RPMI8226 (cell line): ENCODE results near the gene LILRB5.
"Not testable (repeated sequence)": the region's sequence is repeated elsewhere in the genome, so short reads cannot be mapped to it uniquely, and the experiment has no call there.

Source experiments
- DNase-seq: peaks from one replicate; pipeline ENCODE4 v3.0.0-alpha.2; 2015

LILRB5 gene

GRCh38 chr19:54240372-54241336 lies 16.4 kb downstream of the LILRB5 start:
- DNase-seq, result not testable (repeated sequence)

DNA sequence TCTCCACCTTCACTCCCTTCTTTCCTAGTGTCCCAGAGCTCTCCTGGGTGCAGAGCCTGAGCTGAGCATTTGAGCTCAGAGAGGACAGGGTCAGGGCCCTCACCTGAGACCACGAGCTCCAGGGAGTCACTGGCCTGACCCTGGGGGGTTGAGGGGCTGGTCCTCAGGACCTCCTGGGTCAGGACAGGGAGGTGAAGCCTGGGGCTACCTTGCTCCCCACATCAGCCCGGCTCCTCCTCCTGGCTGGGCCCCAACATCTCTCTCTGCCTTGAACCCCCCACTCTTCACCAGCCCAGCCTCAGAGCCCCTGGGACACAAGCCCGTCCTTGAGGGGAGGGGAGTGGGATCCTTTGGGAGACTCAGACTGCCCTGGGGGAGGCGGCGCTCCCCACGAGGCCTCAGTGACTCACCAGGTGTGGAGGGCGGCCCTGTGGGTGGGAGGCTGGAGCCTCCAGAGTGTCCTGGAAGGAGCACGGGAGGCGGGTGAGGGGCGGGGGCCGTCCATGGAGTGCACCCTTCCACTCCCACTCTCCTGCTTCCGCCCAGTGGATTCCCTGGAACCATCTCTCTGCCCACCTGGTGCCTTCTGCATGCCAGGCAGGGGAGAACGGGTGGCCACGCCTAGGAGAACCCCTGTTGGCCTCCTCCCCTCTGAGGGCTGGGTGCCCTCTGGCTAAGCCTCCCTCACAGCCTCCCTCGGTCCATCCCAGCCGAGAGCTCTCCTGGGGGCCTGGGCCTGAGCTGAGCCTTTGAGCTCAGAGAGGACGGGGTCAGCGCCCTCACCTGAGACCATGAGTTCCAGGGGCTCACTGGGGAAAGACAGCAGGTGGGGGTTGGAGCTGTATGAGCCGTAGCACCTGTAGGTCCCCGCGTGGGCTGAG lies 17.3 kb downstream of the LILRB5 start:
- not testable (repeated sequence) for DNase-seq

DNA sequence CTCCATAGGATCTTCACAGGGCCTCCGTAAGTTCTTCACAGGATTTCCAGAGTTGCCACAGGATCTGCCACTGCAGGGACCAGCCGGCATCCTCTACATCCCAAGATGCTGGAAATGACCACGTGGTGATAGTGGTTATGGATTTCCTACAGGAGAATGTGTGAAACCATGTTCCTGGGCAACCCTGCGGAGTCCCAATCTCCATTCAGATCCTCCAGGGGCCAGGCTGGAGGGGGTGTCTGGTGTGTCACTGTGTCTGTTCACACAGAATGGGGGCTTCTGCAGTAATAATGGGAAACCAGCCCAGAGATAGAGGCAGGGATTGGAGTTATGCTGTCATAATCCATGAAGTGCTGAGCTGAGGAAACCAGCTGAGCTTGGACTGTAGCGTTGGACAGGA lies 23.1 kb downstream of the LILRB5 start:
- no peak for DNase-seq

GRCh38 chr19:54231077-54231931 lies 25.8 kb downstream of the LILRB5 start:
- peak; percentile 86 for DNase-seq

DNA sequence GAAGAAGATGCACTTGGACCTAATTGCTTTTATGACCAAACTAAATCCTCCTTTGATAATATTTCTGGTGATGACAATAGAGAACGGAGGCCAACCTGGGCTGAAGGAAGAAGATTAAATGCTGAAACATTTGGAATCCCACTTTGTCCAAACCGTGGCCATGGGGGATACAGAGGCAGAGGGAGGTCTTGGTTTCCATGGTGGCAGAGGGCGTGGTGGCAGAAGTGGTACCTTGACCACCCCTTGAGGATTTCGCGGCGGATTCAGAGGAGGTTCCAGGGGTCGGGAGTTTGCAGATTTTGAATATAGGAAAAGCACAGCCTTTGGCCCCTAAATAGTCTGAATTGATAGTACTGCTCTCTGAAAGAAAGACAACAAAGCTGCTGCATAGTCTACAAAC lies 27.0 kb downstream of the LILRB5 start:
- no peak for DNase-seq

- no peak for DNase-seq
Measured at GRCh38 chr19:54229146-54229545, 27.9 kb downstream of the LILRB5 start.

DNA sequence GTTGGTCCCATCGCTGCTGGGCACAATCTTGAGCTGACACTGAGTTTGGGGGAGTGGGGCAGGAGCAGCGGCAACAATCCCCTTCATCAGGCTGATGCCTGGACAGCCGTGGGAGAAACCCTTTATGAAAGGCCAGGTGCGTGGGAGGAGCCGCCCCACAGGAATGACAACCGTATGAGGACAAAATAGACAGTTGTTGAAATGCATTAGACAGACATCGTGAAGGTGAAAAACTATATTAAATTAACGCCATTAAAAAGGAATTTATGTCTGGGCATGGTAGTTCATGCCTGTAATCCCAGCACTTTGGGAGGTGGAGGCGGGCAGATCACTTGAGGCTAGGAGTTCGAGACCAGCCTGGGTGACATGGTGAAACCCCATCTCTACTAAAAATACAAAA lies 32.5 kb downstream of the LILRB5 start:
- not testable (repeated sequence) for DNase-seq

DNA sequence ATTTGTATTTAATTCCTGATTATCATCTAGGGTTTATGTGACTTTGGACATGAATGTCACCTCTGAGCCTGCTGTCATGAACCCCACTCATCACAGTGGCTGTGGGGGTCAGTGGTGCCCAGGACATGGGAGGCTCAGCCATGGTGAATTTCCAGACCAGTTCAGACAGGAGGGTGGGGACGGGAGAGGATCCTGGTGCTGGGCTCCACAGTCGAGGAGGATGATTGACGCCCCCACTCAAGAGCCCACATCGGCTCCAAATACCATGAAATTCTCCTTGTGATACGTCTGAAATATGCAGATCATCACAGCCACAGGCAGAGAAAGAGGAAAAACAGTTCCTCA lies 33.2 kb downstream of the LILRB5 start:
- not testable (repeated sequence) for DNase-seq

DNA sequence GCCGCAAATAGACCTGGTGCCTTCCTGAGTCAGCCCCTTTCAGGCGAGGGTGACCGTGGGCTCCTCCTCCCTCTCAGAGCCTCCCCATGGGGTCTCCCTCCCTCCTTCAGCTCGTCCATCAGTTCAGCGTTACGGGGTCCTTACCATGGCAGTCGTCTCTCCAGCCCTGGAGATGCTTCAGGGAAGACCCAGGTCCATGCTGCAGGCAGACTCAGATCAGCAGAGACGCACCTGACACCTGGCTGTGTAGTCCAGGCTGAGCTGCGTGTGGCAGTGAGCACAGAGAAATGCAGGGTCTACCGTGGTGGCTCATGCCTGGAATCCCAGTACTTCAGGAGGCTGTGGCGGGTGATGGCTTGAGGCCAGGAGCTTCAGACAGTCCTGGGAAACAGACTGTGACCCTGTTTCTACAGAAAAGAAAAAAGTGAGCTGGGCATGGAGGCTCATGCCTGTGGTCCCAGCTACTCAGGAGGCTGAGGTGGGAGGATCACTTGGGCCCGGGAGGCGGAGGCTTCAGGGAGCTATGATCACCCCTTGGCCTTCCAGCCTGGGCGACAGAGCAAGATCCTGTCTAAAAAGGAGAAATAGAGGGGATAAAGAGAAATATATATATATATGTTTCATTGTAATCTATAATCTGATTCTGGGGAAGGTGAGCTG lies 33.7 kb downstream of the LILRB5 start:
- DNase-seq, result not testable (repeated sequence)

DNA sequence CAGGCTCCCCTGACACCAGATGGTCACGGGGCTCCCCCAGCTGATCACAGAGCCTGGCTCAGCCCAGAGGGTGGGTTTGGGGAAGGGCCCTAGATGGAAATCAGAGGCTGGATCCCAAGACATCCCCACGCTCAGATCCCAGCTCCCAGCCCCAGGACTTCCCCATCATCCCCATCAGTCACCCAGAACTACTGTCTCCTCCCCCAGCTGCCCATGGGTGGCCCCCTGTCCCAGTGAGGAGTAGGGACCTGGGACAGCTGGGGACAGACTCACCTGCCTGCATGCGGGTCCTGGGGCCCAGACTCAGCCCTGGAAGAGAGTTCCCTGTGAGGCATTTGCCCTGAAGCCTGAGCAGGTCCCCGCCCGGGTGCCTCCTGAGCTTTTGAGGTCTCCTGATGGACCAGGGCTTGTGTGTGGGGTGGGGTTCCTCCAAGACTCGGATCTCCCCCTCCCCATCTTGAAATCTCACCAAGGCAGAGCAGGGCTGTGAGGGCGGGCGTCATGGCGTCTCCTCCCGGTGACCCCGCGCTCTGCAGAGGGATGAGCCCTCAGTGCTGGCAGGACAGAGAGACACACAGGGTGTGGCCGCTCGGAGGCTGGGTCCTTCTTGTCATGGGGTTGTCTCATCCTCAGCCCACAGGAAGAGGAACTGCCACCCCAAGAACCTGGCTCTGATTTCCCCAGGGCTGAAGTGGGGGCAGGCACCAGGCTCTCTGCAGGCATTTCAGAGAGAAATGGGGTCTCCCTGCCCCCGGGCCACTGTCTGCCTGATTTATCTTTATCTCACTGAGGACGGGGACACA lies 34.4 kb downstream of the LILRB5 start, which contains the start of gene LILRB3:
TSS of gene LILRB3 (minus strand) at position 534 of the 803 bp plus-strand sequence. CDS start at position 503, 31 bp downstream.
- not testable (repeated sequence) for DNase-seq

DNA sequence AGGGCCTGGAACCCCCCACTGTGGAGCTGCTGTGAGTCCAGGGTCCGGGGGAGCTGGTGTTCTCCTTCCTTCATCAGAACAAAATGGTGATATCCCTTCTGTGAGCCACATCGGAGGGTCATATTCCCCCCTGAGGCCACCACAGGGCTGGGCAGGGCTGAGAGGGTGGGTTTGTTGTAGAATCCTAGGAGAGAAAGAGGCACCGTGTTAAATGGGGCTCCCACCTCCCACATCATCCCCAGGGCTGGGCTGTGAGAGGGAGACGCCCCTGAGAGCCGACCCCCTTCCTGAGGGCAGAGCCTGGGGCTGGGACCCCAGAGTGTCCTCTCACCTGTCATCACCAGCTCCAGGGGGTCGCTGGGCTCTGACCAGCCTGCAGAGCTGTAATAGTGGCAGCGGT lies 35.1 kb downstream of the LILRB5 start:
- not testable (repeated sequence) for DNase-seq

DNA sequence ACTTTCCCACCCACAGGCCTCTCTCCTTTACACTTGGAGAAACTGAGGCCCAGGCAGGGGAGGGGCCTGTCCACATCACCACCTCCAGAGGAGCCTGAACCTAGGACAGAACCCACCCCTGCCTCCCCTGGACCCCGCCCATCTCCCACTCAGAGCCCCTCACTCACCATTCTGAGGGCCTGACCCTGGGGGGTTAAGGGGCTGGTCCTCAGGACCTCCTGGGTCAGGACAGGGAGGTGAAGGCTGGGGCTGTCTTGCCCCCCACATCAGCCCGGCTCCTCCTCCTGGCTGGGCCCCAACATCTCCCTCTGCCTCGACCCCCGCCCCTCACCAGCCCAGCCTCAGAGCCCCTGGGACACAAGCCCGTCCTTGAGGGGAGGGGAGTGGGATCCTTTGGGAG lies 37.4 kb downstream of the LILRB5 start:
- not testable (repeated sequence) for DNase-seq

DNA sequence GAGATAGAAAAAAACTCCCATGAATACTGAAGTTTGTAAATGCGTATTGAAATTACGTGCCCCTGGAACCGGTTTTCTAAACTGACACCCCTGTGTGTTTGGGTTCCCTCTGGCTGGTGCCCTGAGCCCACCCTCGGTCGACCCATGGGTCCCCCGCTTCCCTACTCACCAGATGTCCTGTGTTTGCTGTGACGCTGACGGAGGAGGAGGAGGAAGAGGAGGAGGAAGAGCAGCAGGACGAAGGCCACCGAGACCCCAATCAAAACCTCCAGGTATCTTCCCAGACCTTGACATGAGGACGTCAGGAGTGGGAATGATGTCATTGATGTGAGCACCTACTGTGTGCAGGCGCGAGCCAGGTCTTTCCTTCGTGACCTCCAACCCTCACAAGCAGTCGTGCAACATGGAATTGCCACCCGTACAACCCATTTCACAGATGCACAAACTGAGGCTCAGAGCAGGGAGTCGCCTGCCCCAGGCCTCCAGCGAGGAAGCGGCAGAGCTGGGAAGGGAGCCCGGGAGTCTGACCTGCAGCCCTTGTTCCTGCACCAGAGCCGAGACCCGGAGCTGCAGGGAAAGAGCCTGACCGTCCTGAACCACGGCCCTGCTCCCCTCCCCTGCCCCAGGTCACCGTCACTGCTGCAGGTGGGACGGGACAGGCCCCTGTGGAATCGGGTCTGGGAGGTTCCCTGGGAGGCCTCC lies 38.0 kb downstream of the LILRB5 start:
- DNase-seq, result no peak

DNA sequence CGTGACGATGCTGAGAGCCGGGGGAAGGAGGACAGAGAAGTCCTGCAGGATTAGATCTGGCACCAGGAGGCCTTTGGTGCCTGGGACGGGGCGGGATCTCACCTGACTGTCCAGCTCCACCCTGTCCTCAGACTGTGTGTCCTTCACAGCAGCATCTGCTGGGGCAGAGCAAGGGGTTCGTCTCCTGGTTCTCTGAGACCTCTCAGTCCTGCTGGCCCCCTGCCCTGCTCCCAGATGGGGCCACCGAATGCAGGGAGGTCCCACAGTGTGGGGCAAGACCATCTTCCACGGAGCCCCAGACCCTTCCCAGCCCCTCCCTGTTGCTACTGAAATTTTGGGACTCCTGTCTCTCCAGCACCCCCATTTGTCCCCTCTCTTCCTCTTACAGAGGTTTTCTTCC lies 38.8 kb downstream of the LILRB5 start:
- DNase-seq, result no peak

- DNase-seq, result not testable (repeated sequence)
Measured at GRCh38 chr19:54217517-54218247, 39.4 kb downstream of the LILRB5 start.

- no peak for DNase-seq
Measured at GRCh38 chr19:54216869-54217268, 40.2 kb downstream of the LILRB5 start.

DNA sequence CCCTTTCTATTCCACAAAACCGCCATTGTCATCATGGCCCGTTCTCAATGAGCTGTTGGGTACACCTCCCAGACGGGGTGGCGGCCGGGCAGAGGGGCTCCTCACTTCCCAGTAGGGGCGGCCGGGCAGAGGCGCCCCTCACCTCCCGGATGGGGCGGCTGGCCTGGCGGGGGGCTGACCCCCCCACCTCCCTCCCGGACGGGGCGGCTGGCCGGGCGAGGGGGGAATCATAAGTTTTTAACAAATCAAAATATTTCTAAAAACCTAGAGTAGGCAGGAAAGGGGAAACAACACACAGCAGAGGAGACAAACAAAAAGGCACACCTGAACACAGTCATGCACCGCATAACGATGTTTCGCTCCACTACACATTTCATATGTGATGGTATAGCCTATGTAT lies 42.3 kb downstream of the LILRB5 start:
- not testable (repeated sequence) for DNase-seq

- not testable (repeated sequence) for DNase-seq
Measured at GRCh38 chr19:54214217-54214616, 42.9 kb downstream of the LILRB5 start.

DNA sequence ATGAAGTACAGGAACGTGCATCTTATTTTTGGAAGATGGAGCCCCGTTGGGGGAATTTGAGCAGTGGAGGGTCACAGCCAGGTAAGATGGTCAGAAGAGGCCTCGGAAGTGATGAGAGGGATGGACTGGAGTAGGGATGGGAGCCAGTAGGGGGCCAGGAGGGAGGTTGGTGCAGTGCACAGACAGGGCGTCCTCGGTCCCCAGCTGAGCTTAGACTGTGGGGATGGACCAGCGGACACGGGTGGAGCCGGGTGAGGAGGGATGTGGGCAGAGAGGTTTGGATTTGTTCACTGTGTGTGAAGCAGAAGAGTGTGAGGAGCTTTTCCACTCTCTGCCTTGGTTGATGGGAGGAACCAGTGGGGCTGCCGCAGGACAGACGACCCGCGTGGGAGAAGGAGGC lies 45.8 kb downstream of the LILRB5 start:
- DNase-seq, result no peak
